ENCODE measurements around the gene RALB. TPM values are rescaled to one million over a fixed set of nuclear protein-coding genes. Genes with fewer than 3 reads are reported as not detected.

RALB gene
- polyA plus RNA-seq, 1 of the 3 experiments (the other 2 are of a cell fraction), result 37.2 TPM

GRCh38 chr2:120334068-120334467, 81.4 kb downstream of the RALB start (continued):
- no peak for TF ChIP-seq CHD2 (IDR thresholded peaks at IDR 0.05; ENCODE audit: low read length, partially characterized antibody)
- TF ChIP-seq, protein P1, sequence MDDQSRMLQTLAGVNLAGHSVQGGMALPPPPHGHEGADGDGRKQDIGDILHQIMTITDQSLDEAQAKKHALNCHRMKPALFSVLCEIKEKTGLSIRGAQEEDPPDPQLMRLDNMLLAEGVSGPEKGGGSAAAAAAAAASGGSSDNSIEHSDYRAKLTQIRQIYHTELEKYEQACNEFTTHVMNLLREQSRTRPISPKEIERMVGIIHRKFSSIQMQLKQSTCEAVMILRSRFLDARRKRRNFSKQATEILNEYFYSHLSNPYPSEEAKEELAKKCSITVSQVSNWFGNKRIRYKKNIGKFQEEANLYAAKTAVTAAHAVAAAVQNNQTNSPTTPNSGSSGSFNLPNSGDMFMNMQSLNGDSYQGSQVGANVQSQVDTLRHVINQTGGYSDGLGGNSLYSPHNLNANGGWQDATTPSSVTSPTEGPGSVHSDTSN (IDR thresholded peaks at IDR 0.05), result no peak
- no peak for TF ChIP-seq CTCF (IDR thresholded peaks at IDR 0.05)
- TF ChIP-seq SIN3A (IDR thresholded peaks at IDR 0.05; ENCODE audit: borderline replicate concordance, low read depth, low read length), result no peak
- TF ChIP-seq, protein P2, sequence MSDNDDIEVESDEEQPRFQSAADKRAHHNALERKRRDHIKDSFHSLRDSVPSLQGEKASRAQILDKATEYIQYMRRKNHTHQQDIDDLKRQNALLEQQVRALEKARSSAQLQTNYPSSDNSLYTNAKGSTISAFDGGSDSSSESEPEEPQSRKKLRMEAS (IDR thresholded peaks at IDR 0.05; ENCODE audit: low read depth), result no peak
- TF ChIP-seq, protein P3, sequence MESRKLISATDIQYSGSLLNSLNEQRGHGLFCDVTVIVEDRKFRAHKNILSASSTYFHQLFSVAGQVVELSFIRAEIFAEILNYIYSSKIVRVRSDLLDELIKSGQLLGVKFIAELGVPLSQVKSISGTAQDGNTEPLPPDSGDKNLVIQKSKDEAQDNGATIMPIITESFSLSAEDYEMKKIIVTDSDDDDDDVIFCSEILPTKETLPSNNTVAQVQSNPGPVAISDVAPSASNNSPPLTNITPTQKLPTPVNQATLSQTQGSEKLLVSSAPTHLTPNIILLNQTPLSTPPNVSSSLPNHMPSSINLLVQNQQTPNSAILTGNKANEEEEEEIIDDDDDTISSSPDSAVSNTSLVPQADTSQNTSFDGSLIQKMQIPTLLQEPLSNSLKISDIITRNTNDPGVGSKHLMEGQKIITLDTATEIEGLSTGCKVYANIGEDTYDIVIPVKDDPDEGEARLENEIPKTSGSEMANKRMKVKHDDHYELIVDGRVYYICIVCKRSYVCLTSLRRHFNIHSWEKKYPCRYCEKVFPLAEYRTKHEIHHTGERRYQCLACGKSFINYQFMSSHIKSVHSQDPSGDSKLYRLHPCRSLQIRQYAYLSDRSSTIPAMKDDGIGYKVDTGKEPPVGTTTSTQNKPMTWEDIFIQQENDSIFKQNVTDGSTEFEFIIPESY (IDR thresholded peaks at IDR 0.05; ENCODE audit: borderline replicate concordance, low read depth), result no peak

DNA sequence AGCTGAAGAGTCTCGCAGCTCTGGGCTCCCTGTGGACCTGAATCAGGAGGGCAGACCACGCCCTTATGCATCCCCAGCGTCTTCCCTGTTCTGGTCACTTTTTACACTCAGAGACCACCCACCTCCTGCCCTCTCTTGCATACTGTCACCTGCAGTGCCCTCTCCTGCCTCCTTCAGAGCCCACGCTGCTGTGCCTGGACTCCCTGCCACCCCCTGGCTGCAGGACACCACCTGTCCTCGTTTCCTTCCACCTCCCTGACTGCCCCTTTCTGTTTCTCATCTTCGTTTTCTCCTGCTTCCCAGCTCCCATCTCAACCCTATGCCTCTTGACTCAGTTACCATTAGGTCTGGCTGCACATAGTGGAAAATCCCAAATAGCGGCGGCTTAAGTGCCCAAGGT, 84.1 kb downstream of the RALB start:
- Histone ChIP-seq H3K4me2 (no peak overlapping the region), H3K4me3 (ENCODE audit: low read depth in 2 of 2, low read length in 1 of 2) (no peak overlapping the region), H4K20me1 (ENCODE audit: insufficient read depth) (no peaks in the 10 kb centered on the region), H2AFZ (ENCODE audit: low read depth) (no peak overlapping the region), H3K9me2 (no peaks in the 10 kb centered on the region), H3K9ac (no peak overlapping the region), H3K27me3 (ENCODE audit: insufficient read depth) (peaks cover 28% of the 10 kb centered on the region), H3F3A (replicated peaks; ENCODE audit: insufficient read depth) (no peaks in the 10 kb centered on the region), H3K4me1 (ENCODE audit: control insufficient read depth in 1 of 2, insufficient read depth in 2 of 2, low read depth in 1 of 2, low read length in 1 of 2) (no peaks in the 10 kb centered on the region; a peak in 1 of 4 replicates), H3K36me3 (replicated peaks in 1 of 2; ENCODE audit: control insufficient read depth in 1 of 2, insufficient read depth in 2 of 2, low read length in 1 of 2) (no peaks in the 10 kb centered on the region), H3K9me3 (no peaks in the 10 kb centered on the region), H3K27ac (ENCODE audit: low read depth in 2 of 2, low read length in 1 of 2) (no peak overlapping the region), H3K79me2 (ENCODE audit: insufficient read depth) (no peaks in the 10 kb centered on the region)
- ChIA-PET CTCF (interaction anchor here (1.8 to 2.3 kb wide), 2 partner anchors 10 to 344 kb away, joined by 4 to 7 read pairs; no protein-coding TSS in a partner anchor), POLR2A (no interaction called here)
- no peak for TF ChIP-seq RAD21 (IDR thresholded peaks at IDR 0.05; ENCODE audit: low read length)
- TF ChIP-seq NRF1 (IDR thresholded peaks at IDR 0.05; ENCODE audit: low read depth, low read length), result no peak
- no peak for TF ChIP-seq USF2 (IDR thresholded peaks at IDR 0.05; ENCODE audit: borderline replicate concordance, low read depth, low read length)
- no peak for TF ChIP-seq RCOR1 (IDR thresholded peaks at IDR 0.05; ENCODE audit: low read length)
- no peak for TF ChIP-seq GABPA (IDR thresholded peaks at IDR 0.05; ENCODE audit: low read depth)
- no peak for TF ChIP-seq FOSL2 (IDR thresholded peaks at IDR 0.05; ENCODE audit: borderline replicate concordance, low read depth)
- no peak for TF ChIP-seq SMC3 (IDR thresholded peaks at IDR 0.05; ENCODE audit: low read depth, low read length)
- no peak for TF ChIP-seq CTCF (IDR thresholded peaks at IDR 0.05)
- no peak for TF ChIP-seq GATA2 (CRISPR knock-in tag; IDR thresholded peaks at IDR 0.05)
- TF ChIP-seq FOXM1 (IDR thresholded peaks at IDR 0.05; ENCODE audit: low read depth), result no peak
- no peak for DNase-seq
- WGBS (ENCODE audit: low lambda C conversion rate), result 52% methylated on average over 8 of the region's 8 CpGs

Data from SK-N-SH (cell line).